Stomach smooth muscle (tissue), 2 donors: ENCODE measurements around the gene BACE2.
"Not testable (repeated sequence)": the region's sequence is repeated elsewhere in the genome, so short reads cannot be mapped to it uniquely, and the experiment has no call there.

Experiments
- H3K27ac ChIP-seq: one replicate; pipeline ENCODE4 v1.7.0; 2013; ENCODE audit warnings: mild to moderate bottlenecking, low read length, inconsistent platforms
- H3K27me3 ChIP-seq, 2 donors: one replicate each; pipeline ENCODE4 v1.7.0; 2013; ENCODE audit warnings: low read length in 2 of 2; ENCODE audit not compliant: insufficient read depth in 2 of 2, control insufficient read depth in 1 of 2
- H3K36me3 ChIP-seq, 2 donors: one replicate each; pipeline ENCODE4 v1.7.0; 2013; ENCODE audit warnings: low read length in 2 of 2; ENCODE audit not compliant: control insufficient read depth in 2 of 2, insufficient read depth in 2 of 2
- H3K4me1 ChIP-seq: one replicate; pipeline ENCODE4 v1.7.0; 2013; ENCODE audit warnings: low read length; ENCODE audit not compliant: control insufficient read depth, insufficient read depth
- H3K4me3 ChIP-seq, 2 donors: one replicate each; pipeline ENCODE4 v1.7.0; 2013; ENCODE audit warnings: low read length in 2 of 2
- H3K9ac ChIP-seq, 2 donors: one replicate each; pipeline ENCODE4 v1.7.0; 2013; ENCODE audit warnings: low read length in 2 of 2, mild to moderate bottlenecking in 1 of 2
- H3K9me3 ChIP-seq, 2 donors: one replicate each; pipeline ENCODE4 v1.7.0; 2013; ENCODE audit warnings: low read length in 2 of 2; ENCODE audit not compliant: control insufficient read depth in 2 of 2
- donor health status: healthy.
- donor health status: Pancreatic carcinoma.

The BACE2 gene

DNA sequence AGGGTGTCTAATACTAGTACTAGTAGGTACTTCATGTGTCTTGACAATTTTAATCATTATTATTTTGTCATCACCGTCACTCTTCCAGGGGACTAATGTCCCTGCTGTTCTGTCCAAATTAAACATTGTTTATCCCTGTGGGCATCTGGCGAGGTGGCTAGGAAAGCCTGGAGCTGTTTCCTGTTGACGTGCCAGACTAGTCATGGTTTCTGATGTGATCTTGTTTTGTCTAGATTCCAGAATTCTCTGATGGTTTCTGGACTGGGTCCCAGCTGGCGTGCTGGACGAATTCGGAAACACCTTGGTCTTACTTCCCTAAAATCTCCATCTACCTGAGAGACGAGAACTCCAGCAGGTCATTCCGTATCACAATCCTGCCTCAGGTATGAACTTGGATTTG, 82.6 kb downstream of the BACE2 start:
- Histone ChIP-seq H3K9ac (no peak overlapping the region), H3K36me3 (peaks cover 45 to 57% of the 10 kb centered on the region in 2 donors), H3K27ac (no peak overlapping the region), H3K27me3 (no peaks in the 10 kb centered on the region), H3K4me3 (no peak overlapping the region), H3K4me1 (no peaks in the 10 kb centered on the region), H3K9me3 (no peaks in the 10 kb centered on the region)

DNA sequence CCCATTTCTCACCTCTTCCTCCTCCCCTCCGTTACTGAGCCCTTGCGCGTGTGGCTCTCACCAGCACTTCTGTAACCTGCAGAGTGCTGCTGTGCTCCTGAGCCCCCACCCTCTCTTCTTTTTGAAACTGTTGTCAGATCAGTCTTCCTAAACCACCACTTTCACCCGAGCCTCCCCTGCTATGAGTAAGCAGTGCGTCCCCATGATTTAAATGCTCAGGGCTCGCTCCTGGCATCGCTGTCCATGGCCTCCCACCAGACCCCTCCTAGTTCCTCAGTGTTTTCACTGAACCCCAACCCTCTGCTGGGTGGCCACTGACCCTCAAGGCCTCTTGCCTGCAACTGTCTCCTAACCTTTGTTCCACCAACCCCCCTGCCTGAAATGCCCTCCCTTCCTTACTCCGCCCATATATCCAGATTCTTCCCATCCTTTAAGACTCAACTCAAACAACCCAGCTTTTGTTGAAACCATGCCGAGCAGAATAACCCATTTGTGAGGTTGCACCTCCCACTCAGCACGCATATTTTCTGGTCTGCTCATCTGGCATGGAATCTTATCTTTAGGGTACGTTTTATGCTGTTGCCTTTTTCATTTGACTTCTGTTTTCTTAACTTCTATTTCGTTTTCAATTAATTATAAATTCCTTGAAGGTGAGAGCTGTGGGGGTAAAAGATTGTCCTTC, 84.1 kb downstream of the BACE2 start:
- H3K27ac ChIP-seq: no peak overlapping the region

GRCh38 chr21:41254090-41254700, 86.2 kb downstream of the BACE2 start:
- H3K9me3 ChIP-seq: no peaks in the 10 kb centered on the region
- no peak overlapping the region for H3K9ac ChIP-seq
- H3K36me3 ChIP-seq: peaks cover 51 to 55% of the 10 kb centered on the region in 2 donors

More for the DNA sequence above, 84.1 kb downstream of the BACE2 start:
- no peaks in the 10 kb centered on the region for H3K4me1 ChIP-seq
- no peaks in the 10 kb centered on the region for H3K27me3 ChIP-seq
- peaks cover 50 to 56% of the 10 kb centered on the region in 2 donors for H3K36me3 ChIP-seq
- H3K4me3 ChIP-seq: no peak overlapping the region
- H3K9me3 ChIP-seq: no peaks in the 10 kb centered on the region
- H3K9ac ChIP-seq: no peak overlapping the region

GRCh38 chr21:41255190-41255589, 87.2 kb downstream of the BACE2 start:
- Histone ChIP-seq H3K4me1 (no peaks in the 10 kb centered on the region), H3K27ac (no peak overlapping the region), H3K27me3 (no peaks in the 10 kb centered on the region), H3K36me3 (peaks cover 49 to 53% of the 10 kb centered on the region in 2 donors), H3K9ac (no peak overlapping the region), H3K9me3 (no peaks in the 10 kb centered on the region), H3K4me3 (no peak overlapping the region)

More at GRCh38 chr21:41254090-41254700, 86.2 kb downstream of the BACE2 start:
- Histone ChIP-seq H3K4me3 (no peak overlapping the region), H3K27me3 (no peaks in the 10 kb centered on the region), H3K27ac (no peak overlapping the region), H3K4me1 (no peaks in the 10 kb centered on the region)

DNA sequence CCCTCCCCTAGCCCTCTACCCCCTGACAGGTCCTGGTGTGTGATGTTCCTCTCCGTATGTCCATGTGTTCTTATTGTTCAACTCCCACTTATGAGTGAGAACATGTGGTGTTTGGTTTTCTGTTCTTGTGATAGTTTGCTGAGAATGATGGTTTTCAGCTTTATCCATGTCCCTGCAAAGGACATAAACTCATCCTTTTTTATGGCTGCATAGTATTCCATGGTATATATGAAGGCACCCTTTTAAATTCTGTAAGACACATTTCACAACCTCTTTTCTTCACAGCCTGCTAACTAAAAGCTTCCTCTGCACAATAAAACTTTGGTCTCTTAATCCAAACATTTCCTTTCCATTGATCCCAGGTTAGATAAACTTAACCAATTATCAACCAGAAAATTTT, 88.3 kb downstream of the BACE2 start:
- not testable (repeated sequence) for H3K4me1 ChIP-seq, H3K9me3 ChIP-seq, H3K9ac ChIP-seq, H3K27ac ChIP-seq, H3K27me3 ChIP-seq, H3K4me3 ChIP-seq
- peaks cover 40 to 42% of the 10 kb centered on the region in 2 donors for H3K36me3 ChIP-seq

GRCh38 chr21:41256771-41257702, 89.1 kb downstream of the BACE2 start:
- Histone ChIP-seq H3K4me3 (no peak overlapping the region), H3K9ac (no peak overlapping the region), H3K27ac (no peak overlapping the region), H3K9me3 (no peaks in the 10 kb centered on the region), H3K4me1 (no peaks in the 10 kb centered on the region), H3K27me3 (no peaks in the 10 kb centered on the region), H3K36me3 (peaks cover 36 to 37% of the 10 kb centered on the region in 2 donors)

- H3K27me3 ChIP-seq: no peaks in the 10 kb centered on the region
- H3K9ac ChIP-seq: no peak overlapping the region
- H3K27ac ChIP-seq: no peak overlapping the region
- no peak overlapping the region for H3K4me3 ChIP-seq
- peaks cover 24 to 35% of the 10 kb centered on the region in 2 donors for H3K36me3 ChIP-seq
- H3K9me3 ChIP-seq: no peaks in the 10 kb centered on the region
- no peaks in the 10 kb centered on the region for H3K4me1 ChIP-seq
Observed at GRCh38 chr21:41258617-41259016, 90.7 kb downstream of the BACE2 start.

GRCh38 chr21:41260428-41260827, 92.5 kb downstream of the BACE2 start:
- Histone ChIP-seq H3K9me3 (no peaks in the 10 kb centered on the region), H3K4me3 (no peak overlapping the region), H3K4me1 (no peaks in the 10 kb centered on the region), H3K27ac (no peak overlapping the region), H3K27me3 (no peaks in the 10 kb centered on the region), H3K36me3 (peaks cover 11 to 29% of the 10 kb centered on the region in 2 donors), H3K9ac (no peak overlapping the region)

GRCh38 chr21:41267346-41267745, 99.4 kb downstream of the BACE2 start:
- no peaks in the 10 kb centered on the region for H3K4me1 ChIP-seq
- H3K4me3 ChIP-seq: no peak overlapping the region
- no peaks in the 10 kb centered on the region for H3K27me3 ChIP-seq
- H3K36me3 ChIP-seq: peaks cover 0 to 9% of the 10 kb centered on the region in 2 donors
- H3K27ac ChIP-seq: no peak overlapping the region
- no peaks in the 10 kb centered on the region for H3K9me3 ChIP-seq
- H3K9ac ChIP-seq: no peak overlapping the region

DNA sequence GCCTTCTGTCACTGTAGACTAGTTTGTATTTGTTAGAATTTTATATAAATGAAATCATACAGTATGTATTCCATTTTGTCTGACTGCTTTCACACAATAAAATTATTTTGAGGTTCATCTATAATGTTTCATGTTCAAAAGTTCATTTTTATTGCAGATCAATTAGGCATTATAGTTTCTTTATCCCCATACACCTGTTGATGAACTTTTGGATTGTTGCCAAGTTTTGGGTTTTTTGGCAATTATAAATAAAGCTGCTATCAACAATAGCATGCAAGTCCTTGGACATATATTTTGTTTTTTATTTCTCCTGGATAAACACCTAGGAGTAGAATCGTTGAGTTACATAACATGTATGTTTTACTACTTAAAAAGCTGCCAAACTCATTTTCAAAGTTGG, 101.6 kb downstream of the BACE2 start:
- no peaks in the 10 kb centered on the region for H3K4me1 ChIP-seq
- H3K4me3 ChIP-seq: no peak overlapping the region
- H3K9ac ChIP-seq: no peak overlapping the region
- H3K36me3 ChIP-seq: peaks cover under 1 to 1% of the 10 kb centered on the region in 2 donors
- H3K27me3 ChIP-seq: no peaks in the 10 kb centered on the region
- H3K9me3 ChIP-seq: no peaks in the 10 kb centered on the region
- H3K27ac ChIP-seq: no peak overlapping the region
